ENCODE results near the gene TMEM129.

GRCh38 chr4:1750381-1751154 is 29.4 kb upstream of the TMEM129 start:
- no peak for TF ChIP-seq POLR2A (IDR thresholded peaks at IDR 0.05)
- TF ChIP-seq CTCF (IDR thresholded peaks at IDR 0.05) = no peak
